NCI-H187 (cell line): ENCODE data around the gene FGF21.

Experiments
- DNase-seq, 2 experiments: peaks; one replicate each; lab custom pipeline; 2025; lab: John Stamatoyannopoulos, UW

The FGF21 gene

DNA sequence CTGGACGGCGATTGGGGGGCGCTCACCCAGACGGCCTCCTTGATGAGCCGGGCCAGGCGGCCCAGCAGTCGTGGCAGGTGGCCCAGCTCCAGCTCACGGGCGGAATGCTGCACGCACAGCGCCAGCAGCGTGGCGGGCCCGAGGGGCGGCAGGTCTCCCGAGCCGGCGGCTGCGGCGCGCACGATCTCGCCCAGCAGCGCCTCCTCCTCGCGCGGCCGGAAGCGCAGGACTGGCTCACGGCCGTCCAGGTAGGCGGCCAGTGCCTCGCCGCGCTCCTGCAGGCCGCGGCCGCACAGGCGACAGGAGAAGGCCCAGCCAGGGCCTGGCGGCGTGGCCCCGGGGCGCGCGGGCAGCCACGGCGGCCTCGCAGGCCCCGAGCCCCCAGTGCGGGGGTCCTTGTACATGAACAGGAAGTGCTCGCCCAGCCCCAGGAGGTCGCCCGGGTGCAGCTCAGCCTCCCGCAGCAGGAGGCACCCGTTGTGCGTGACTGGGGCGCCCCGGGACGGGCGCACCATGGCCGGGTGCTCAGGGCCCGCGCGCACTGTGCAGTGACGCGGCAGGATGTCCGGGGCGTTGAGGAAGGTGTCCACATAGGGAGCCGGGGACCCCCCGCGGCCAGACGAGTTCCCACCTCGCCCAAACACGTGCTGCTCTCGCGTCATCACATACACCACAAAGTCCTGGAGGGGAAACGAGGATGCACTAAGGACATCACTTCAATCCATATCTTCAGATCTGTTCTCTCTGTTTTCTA lies 26.2 kb upstream of the FGF21 start:
- no peak for DNase-seq

DNA sequence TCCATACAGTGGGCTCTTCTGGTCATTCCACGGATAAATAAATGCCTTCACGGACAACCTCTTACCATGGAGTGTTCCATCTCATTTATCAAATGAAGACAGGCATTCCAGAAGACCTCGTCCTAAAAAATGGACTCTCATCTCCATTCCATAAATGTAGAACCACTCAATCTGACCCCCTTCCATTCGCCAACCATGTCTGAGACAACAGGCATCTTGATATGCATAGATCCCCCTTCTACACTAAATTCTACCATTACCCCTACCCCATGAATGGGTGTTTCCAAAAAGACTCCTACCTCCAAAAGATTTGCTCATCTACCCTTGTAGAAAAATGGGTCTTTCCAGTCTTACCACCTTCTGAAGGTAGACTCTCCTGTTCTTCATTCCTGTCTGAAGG lies 23.9 kb upstream of the FGF21 start:
- no peak for DNase-seq

DNA sequence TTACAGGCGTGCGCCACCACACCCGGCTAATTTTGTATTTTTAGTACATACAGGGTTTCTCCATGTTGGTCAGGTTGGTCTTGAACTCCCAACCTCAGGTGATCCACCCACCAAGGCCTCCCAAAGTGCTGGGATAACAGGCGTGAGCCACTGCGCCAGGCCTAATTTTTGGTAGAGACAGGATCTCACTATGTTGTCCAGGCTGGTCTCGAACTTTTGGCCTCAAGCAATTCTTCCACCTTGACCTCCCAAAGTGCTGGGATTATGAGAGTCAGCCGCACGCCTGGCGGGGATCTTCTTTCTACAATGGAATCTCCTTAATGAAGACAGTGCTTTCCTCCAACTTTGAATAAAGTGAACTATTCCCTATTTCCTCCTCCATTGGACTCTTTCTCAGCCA lies 20.7 kb upstream of the FGF21 start:
- DNase-seq: no peak

DNA sequence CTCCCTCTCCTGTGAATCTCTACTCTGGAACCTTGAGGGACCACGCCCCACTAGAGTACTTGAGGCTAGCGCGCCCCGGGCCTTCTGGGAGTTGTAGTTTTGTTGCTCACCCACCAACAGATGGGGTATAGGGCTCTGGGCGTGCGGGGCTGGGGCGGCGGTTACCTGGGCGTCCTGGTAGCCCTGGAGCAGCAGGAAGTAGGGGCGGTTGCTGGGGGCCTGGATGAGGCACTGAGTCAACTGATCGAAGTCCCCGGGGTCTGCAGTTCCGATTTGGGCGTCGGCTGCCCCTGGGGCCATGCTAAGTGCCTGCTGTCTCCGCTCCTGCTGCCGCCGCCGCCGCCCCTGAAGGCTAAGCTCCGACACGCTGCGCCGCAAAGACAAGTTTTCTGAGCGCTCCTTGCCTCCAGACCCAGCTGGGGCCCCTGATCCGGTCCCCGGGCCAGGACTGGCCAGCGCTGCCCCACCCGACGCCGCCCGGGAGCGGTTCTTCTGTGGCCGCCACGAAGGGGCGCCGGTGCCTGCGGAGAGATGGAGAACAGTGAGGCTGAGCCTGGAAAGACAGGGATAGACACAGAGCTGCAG lies 20.2 kb upstream of the FGF21 start:
- DNase-seq: peak; percentile 48 to 82

DNA sequence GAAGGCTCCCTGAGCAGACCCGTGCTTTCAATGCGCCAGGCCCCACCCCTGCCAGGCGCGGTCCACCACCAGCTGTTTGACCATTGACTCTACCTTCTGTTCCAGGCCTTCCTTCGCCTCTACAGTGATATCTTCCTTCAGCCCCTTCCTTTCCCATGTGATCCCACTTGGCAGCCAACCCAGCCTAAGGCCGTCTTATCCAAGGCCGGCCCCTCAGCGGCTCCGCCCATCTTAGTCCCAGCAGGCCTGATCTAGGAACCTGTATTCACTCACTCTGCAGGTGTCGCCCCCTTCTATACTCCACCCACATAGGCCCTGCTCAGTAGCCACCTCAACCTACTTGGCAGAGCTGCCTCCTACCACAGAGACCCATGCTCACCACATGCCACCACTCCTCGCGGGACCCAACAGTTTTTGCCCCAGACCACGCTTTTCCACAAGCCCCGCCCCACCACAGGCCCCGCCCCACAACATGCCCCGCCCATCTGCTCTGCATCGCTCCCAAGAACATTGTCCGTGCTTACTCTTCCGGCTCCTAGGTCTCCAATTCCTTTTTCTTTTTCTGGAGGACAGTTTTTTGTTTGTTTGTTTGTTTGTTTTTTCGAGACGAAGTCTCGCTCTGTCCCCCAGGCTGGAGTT lies 17.8 kb upstream of the FGF21 start:
- DNase-seq: peak; percentile 41 to 51

DNA sequence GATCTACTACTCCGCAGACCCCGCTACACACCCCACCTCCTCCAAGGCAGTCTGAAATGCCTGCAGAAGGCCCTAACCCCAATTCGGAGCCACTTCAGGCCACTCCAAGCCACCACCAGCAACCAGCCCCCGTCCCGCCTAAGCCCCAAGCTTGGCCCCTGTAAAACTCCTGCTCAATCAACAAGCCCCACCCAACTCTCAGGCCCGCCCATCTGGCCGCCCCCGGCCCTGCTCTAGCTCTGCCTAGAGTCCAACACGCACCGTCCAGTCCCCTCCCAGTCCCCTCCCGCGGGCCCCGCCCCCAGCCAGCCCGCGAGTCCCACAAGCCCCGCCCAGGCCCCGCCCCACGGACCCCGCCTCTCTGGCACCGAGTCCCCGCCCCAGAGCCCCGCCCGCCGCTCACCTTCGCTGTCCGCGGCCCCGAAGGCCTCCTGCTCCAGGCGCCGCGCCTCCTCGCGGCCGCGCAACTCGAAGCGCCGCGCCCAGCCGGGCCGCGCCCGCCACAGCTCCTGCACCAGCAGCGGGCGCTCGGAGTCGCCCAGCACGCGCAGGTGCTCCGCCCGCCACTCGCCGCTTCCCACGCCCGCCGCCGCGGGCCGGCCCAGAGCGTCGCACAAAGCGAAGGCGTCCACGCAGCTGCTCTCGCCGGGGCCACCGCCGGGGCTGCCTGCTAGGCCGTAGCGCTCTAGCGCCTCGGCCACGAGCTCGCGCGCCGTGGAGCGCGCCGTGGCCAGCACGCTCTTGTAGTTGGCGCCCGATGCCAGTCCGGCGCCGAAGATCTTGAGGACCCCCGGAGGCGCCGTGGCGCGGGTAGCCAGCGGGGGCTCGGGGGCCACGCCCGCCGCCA lies 16.5 kb upstream of the FGF21 start:
- DNase-seq: peak; percentile 76 to 98

DNA sequence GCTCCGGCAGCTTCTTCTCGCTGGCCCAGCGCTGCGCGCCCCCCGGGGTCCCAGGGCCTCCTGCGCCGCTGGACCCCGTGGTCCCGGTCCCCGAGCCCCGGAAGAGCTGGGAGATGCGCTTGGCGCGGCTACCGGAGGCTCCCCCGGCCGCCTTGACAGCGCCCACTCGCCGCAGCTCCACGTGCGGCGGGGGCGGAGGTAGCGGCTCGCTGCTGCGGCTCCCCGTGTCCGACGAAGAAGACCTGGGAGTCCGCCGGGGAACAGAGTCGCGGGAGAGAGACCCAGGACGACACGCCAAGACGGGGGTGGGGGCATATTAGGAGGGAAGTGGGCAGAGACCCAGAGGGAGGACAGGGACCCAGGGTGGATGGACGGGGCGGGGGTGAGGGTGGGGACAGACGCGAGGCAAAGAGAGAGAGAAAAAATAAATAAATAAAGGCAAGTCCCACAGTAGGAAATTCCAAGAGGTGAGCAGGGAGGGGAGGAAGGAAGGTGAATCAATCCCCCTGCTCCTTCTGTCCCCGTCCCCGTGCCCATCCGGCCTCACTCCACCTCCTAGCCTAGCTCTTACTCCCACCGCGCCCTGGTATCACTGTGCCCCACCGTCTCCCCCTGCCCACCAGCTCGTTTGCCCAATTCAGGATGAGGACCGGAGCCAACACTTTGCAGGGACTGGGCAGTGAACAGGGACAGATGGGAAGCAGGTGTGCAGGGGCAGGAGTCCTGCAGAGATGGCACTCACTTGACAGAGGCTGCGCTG lies 15.7 kb upstream of the FGF21 start:
- DNase-seq: no peak

DNA sequence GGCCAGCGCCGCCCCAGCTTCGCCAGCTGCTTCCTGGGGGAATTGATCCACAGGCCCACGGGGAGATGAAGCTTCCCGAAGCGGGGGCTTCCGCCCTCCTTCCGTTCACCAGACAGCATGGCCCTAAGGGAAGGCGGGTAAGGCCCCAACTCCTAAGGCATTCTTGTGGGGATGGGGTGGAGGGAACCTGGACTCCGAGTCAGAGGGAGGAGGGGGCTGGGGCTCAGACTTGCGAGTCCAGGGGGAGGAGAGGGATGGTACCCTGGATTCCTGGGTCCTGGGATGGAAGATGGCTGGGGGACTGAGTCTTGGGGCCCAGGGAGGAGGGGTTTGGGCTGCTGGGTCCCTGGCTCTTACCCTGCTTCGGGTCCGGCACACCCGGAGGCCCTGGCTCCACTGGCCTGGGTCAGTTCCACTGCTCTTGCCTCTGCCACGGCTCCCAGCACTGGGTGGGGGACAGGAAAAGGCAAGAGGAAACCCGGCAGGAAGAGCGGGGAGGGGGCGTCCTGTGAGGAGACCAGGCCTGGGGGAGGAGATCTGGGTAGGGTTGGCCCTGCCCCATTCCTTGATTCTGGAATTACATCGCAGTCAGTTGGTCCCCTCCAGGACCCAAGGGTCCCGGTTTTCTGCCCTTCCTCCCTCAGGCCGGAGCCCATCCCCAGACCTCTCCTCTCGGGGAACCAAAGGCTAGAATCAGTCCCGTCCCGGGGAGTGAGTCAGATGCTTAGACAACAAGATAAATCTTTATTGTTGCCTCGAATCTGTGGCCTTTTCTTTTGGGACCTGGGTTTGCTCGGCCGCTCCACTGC lies 15.0 kb upstream of the FGF21 start, which contains the start of gene RASIP1:
RASIP1 (minus strand) TSS at position 447 of the 809 bp plus-strand sequence; CDS start at position 119, 328 bp downstream.
- no peak for DNase-seq

DNA sequence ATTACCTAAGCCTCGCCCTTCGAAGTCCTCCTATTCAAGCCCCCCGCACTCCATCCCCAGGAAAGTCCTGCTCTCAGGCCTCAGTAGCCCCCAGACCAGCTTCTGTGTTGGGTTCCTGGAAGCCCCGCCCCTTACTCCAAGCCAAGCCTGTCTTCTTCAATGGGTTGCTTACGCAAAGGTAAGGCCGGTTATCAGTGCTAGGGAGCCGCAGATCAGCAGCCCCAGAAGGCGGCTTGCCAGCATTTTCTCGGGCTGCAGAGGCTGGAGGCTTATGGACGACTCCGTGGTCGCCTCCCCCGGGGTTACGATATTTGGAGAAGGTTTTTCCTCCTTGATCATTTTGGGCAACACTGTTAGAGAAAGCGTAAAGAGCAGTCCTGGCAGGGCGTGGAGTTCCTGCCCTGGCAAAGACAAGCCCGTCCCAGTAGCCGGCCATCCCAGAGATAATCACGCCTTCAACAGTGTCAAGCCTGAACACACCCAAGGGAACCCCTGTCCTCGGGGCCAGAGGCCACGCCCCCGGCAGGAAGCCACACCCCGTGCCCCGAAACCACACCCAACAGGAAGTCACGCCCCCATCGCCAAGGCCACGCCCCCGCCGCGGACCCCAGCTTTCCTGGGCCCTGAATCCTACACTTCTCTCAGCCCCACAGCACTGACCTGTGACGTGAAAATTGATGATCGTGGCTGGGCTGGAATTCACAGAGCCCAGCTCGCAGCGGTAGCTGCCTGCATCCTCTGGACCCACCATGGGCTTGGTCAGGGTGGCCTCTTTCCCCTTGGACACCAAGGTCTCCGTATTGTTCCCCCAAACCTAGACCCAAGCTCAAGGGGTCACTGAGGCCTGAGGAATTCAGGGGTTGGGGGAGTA lies 14.0 kb upstream of the FGF21 start:
- no peak for DNase-seq

DNA sequence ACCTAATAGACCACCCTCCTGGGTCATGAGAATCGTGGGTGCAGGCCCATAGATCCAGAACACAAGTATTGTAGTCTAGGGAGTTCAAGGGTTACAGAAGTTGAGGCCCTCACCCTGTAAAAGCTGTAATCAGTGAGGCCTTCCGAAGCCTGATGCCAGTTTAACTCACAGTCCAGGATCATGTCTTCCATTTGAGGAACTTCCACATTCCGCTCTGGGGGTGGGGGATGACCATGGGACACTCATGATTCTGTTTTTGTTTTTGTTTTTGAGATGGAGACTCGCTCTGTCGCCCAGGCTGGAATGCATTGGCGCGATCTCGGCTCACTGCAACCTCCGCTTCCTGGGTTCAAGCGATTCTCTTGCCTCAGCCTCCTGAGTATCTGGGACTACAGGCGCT lies 13.2 kb upstream of the FGF21 start:
- DNase-seq: no peak

DNA sequence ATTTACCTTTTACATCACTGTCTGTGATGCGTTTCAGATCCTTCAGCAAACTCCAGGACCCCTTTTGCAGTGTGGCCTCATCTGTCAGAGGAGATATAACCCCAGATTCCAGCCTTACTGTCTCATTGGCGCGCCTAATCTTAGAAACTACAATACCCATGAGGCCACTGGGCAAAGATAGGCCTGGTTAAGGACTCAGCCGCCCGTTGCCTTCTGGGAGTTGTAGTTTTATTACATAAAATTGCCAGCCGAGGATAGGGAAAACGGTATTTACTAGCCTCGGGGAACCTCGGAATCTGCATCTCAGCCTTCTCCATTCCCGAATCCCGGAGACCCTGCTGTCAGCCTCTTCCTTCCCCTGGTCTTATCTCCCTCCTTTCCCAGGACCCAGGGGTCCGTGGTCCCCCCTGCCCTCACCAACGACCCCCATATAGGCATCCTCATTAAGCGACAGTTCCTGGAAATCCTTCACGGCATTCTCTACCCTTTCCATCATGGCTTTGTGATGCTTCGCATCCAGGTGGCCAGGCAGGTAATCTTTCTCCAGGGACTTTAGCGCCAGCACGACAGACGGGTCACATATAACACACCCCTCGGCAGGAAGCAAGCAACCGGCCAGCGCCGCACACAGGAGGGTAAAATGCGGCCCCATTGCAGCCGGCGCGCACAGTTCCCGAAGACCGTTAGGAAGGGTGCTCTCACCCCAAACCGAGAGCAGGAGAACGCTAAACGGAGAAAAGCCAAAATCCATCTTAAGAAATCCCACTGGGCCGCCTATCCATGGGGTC lies 9.9 kb upstream of the FGF21 start:
- DNase-seq: peak in 1 of 2 experiments; percentile 21

DNA sequence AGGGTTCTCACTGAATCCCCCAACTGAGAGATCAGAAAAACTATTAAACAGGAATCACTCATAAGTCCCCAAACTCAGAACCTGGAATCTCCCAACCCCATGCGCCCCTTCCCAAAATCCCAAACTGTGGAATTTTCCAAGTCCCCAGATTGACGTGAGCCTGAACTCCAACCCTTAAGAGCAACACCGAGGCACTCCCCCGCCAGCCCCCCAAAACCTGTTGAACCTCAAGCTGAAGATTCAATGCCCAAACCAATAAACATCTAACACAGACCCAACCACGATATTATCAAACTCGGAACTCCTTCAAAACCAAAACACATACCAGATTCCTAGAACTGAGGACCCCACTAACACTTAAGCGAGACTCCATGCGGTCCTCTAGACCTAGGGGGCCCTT lies 9.2 kb upstream of the FGF21 start:
- no peak for DNase-seq

DNA sequence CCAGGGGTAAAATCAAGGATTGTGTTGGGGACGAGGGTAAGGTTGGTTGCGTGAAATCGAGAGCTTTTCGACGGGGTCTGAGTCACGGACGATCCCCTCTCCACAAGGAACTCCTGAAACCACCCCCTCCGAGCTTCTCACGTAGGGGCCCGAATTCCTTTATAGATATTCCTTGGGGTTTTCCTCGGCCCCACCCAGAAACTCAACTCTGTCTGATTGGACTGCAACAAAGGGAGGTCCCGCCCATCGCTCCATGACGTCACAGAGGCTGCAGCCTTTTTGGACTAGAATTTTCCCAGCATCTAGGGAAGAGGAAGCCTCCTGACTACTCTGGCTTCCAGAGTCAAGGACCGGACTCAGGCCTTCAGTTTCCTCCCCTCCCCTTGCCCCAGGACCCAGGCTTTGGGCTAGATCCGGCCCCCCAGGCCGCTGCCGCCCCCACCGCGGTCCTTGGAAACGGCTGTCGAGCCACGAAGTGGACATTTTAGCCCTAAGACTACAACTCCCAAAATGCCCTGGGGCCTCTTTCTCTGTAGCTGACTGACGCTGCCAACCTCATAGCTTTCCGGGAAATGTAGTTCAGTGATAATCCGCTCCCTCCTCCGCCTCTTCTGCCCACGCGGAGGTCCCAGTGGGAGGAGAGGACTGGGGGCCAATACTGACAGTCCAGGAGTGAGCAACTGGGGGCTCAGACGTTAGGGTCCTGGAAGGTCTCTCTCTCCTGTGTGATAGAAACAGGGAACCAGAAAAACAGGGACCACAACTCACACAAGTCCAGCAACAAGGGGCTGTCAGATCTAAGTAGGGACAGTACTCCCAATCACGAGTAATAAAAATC lies 8.4 kb upstream of the FGF21 start, which contains the start of gene IZUMO1:
IZUMO1 (minus strand) TSS at position 172 of the 838 bp plus-strand sequence. CDS start 1,050 bp downstream, outside the sequence.
- no peak for DNase-seq

DNA sequence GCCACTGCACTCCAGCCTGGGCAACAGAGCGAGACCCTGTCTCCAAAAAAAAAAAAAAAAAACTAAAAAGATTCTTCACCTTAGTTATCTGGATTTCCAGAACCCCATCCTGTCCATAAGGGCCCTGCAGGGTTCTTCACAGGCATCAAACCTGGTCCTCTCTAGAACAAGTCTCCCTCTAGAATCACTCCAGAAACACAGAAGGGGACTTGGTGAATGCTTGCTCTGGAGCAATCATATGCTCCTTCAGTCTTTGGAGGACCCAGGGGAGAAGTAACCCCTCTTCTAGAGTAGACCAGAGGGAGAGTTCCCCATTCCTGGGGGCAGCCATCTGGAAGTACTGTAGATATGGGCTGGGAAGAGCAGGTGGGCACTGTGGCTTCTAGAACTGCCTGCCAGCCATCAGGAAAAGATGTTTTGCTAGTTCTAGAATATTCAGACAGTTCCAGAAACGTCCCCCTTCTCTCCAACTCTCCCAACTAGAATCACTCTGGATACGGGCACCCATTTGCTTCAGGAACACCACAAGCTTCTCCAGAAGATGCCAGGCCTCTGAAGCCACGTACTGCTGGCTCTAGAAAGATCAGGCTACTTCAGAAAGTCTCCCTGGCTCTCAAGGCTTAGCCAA lies 5.6 kb upstream of the FGF21 start:
- DNase-seq: no peak

DNA sequence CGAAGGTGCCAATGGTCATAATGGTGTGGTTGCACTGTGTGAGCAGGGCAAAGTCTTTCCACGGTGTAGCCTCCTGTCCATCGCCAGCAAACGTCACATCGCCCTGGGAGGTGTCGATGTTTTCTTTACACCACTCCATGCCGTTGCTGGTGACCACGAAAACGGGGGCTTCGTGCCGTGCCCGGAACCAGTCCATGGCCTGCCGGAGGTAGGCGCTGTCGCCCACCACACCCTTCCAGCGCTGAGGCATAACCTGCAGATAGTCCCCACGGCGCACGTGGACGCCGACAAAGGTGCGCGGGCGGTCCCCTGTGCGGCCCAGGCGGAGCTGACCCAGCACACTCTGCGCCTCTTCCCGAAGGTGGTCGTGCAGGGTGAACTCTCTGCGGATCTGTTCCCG lies 5.0 kb upstream of the FGF21 start:
- DNase-seq: no peak

DNA sequence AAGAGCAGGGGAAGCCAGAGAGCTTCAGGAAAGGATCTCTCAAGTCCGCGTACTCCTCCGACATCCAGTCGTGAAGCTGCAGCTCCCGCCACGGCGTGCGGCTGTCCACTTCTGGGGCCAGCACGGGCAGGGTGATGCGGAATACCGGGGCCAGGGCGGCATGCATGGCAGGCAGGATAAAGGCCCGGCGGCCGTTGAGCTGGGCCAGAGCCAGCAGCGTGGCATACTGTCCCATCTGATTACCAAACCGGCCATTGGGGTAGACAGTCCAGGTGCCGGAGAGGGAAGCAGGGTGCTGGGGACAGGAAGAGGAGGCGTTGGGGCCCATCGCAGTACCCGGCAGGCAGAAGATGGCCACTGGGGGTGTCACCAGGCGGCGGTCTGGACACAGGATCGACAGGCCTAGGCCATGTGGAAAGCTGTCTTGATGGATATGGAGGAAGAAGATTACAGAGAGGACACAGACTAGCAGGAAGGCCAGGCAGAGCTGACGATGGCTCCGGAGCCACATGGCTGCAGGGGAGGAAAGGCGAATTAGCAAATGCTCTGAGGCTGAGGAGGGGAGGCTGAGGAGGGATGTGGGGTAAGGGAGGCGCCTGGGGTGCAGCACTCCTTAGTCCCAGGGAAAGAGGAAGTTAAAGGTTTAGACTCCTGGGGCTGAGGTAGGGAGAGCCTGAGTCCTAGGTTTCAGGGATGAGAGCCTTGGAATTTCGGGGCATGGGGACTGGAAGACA lies 4.4 kb upstream of the FGF21 start:
- no peak for DNase-seq
